DOHH2 (cell line): ENCODE data around the gene ZNF514.

ENCODE experiments used
- EZH2phosphoT487 ChIP-seq: fragments of 200-600 bp; sonication (generic); IDR thresholded peaks from 2 replicates; pipeline ENCODE4 v1.6.1; 2017; ENCODE audit warnings: borderline replicate concordance, mild to moderate bottlenecking, antibody characterized with exemption, low read length, moderate library complexity, mixed read lengths
- TF ChIP-seq, protein P1 (sequence below): fragments of 200-600 bp; sonication (generic); IDR thresholded peaks from one replicate; pipeline ENCODE4 v1.5.1; 2014; ENCODE audit warnings: antibody characterized with exemption, mild to moderate bottlenecking, low read depth, low read length; ENCODE audit not compliant: poor library complexity, severe bottlenecking

DNA sequence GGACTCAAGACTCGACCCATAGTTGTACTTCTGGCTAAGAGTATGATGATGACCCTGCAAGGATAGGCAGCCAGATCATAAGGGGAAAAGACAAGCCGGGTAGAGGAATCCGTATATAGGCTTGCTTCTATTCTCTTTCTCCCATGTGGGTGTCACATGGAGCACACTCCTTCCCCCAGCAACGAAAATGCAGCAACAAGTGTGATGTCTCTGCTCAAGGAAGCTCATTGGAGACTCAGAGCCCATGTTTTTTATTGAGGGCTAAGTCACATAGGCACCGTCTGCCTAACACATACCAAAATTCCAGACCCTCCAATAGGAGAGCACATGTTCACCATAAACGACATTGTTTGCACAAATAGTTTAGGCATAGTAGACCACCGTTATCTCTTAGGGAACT is 12.3 kb upstream of the ZNF514 start:
- TF ChIP-seq, protein P1, sequence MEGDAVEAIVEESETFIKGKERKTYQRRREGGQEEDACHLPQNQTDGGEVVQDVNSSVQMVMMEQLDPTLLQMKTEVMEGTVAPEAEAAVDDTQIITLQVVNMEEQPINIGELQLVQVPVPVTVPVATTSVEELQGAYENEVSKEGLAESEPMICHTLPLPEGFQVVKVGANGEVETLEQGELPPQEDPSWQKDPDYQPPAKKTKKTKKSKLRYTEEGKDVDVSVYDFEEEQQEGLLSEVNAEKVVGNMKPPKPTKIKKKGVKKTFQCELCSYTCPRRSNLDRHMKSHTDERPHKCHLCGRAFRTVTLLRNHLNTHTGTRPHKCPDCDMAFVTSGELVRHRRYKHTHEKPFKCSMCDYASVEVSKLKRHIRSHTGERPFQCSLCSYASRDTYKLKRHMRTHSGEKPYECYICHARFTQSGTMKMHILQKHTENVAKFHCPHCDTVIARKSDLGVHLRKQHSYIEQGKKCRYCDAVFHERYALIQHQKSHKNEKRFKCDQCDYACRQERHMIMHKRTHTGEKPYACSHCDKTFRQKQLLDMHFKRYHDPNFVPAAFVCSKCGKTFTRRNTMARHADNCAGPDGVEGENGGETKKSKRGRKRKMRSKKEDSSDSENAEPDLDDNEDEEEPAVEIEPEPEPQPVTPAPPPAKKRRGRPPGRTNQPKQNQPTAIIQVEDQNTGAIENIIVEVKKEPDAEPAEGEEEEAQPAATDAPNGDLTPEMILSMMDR, result no peak
- TF ChIP-seq EZH2phosphoT487, result no peak
